ENCODE data around the gene CDK8. TPM values are rescaled to one million over a fixed set of nuclear protein-coding genes. Genes with fewer than 3 reads are reported as not detected.

CDK8 gene
- total and polyA plus RNA-seq, 2 donors (not counting 3 experiments of a cell fraction or from before 2014, with no cell fraction given) = 12.2 to 13.3 TPM

GRCh38 chr13:26325876-26326275 is 71.9 kb downstream of the CDK8 start:
- peaks cover 7% of the 10 kb centered on the region for H3K79me2 ChIP-seq (ENCODE audit: control insufficient read depth, insufficient read depth, low read length)

More at GRCh38 chr13:26325876-26326275, 71.9 kb downstream of the CDK8 start:
- dilution Hi-C loops (cut with MboI; ENCODE audit: extremely low pct_ligation_motif_present, low sequenced_read_pairs) (no loop called here), intact Hi-C loops (cut with micrococcal nuclease) (no loop called here)
- Histone ChIP-seq H3K27ac (ENCODE audit: insufficient read depth, low read depth, low read length) (no peak overlapping the region), H3K4me2 (ENCODE audit: insufficient read depth, low read length) (no peak overlapping the region), H3K9me3 (replicated peaks; ENCODE audit: control insufficient read depth, insufficient read depth, low read length) (no peaks in the 10 kb centered on the region), H3K4me1 (ENCODE audit: control insufficient read depth, extremely low read depth, insufficient read depth, low read length) (no peaks in the 10 kb centered on the region), H2AFZ (ENCODE audit: low read depth, low read length) (no peak overlapping the region), H4K20me1 (replicated peaks; ENCODE audit: control insufficient read depth, extremely low read depth, insufficient read depth, low read length) (peaks cover 10% of the 10 kb centered on the region), H3K27me3 (ENCODE audit: control insufficient read depth in 2 of 2, insufficient read depth in 2 of 2, low read length in 2 of 2) (no peaks in the 10 kb centered on the region), H3K4me3 (replicated peaks in 1 of 3; ENCODE audit: insufficient read depth in 1 of 3, low read depth in 1 of 3, low read length in 3 of 3) (no peak overlapping the region), H3K9ac (replicated peaks; ENCODE audit: extremely low read depth, insufficient read depth, low read length) (no peak overlapping the region), H3K36me3 (ENCODE audit: control insufficient read depth in 2 of 2, extremely low read depth in 1 of 2, insufficient read depth in 2 of 2, low read length in 2 of 2) (no peaks in the 10 kb centered on the region), H3K9me1 (replicated peaks; ENCODE audit: control insufficient read depth, extremely low read depth, insufficient read depth, low read length) (no peaks in the 10 kb centered on the region)
- CTCF ChIA-PET = no interaction called here
- POLR2A ChIA-PET = no interaction called here
- DNase-seq (ENCODE audit: low read depth, low spot score) (no peak), FAIRE-seq (no peak)
- no TSS peak for BruUV-seq (replicated peaks)
- TF ChIP-seq CTCF (IDR thresholded peaks at IDR 0.05; ENCODE audit: extremely low read depth in 1 of 2, insufficient read depth in 1 of 2, low read depth in 1 of 2, low read length in 2 of 2) (no peak), POLR2A (IDR thresholded peaks at IDR 0.05; ENCODE audit: low read depth, low read length) (no peak), EZH2 (IDR thresholded peaks at IDR 0.05; ENCODE audit: borderline replicate concordance, low read depth, low read length, severe bottlenecking) (no peak), JUN (IDR thresholded peaks at IDR 0.05; ENCODE audit: borderline replicate concordance, insufficient read depth, insufficient read length, low read depth) (no peak), FOS (IDR thresholded peaks at IDR 0.05; ENCODE audit: borderline replicate concordance, insufficient read depth, low read length) (peak; percentile 6), POLR2AphosphoS5 (IDR thresholded peaks at IDR 0.05; ENCODE audit: insufficient read depth, low read depth, low read length) (no peak), MAX (IDR thresholded peaks at IDR 0.05; ENCODE audit: insufficient read depth, insufficient read length) (no peak), GATA2 (IDR thresholded peaks at IDR 0.05; ENCODE audit: insufficient read depth, insufficient read length, low read depth, low read length) (no peak), MYC (IDR thresholded peaks at IDR 0.05; ENCODE audit: low read depth, low read length) (no peak)
